Ishikawa (cell line): ENCODE data around the gene RPUSD4.

Source experiments
- CEBPB ChIP-seq: IDR thresholded peaks from 2 replicates; pipeline ENCODE4 v1.6.1; 2012
- CREB1 ChIP-seq: IDR thresholded peaks from 2 replicates; pipeline ENCODE4 v1.6.1; 2012; ENCODE audit warnings: low read depth
- EGR1 ChIP-seq: IDR thresholded peaks from 2 replicates; pipeline ENCODE4 v1.6.1; 2012
- EP300 ChIP-seq: IDR thresholded peaks from 2 replicates; pipeline ENCODE4 v1.6.1; 2012; ENCODE audit warnings: borderline replicate concordance
- FOXM1 ChIP-seq: IDR thresholded peaks from 2 replicates; pipeline ENCODE4 v1.6.1; 2012; ENCODE audit warnings: low read depth, borderline replicate concordance
- MAX ChIP-seq: IDR thresholded peaks from 2 replicates; pipeline ENCODE4 v1.6.1; 2012
- NFIC ChIP-seq: IDR thresholded peaks from 2 replicates; pipeline ENCODE4 v1.6.1; 2012
- RAD21 ChIP-seq: IDR thresholded peaks from 2 replicates; pipeline ENCODE4 v1.6.1; 2012; ENCODE audit warnings: low read depth
- REST ChIP-seq: IDR thresholded peaks from 2 replicates; pipeline ENCODE4 v1.6.1; 2012; ENCODE audit warnings: low read depth, mild to moderate bottlenecking
- TAF1 ChIP-seq: IDR thresholded peaks from 2 replicates; pipeline ENCODE4 v1.6.1; 2012; ENCODE audit warnings: low read depth, mild to moderate bottlenecking
- TCF12 ChIP-seq: IDR thresholded peaks from 2 replicates; pipeline ENCODE4 v1.6.1; 2012; ENCODE audit warnings: low read depth
- TEAD4 ChIP-seq: IDR thresholded peaks from 2 replicates; pipeline ENCODE4 v1.6.1; 2012
- USF1 ChIP-seq: IDR thresholded peaks from 2 replicates; pipeline ENCODE4 v1.6.1; 2012
- YY1 ChIP-seq: IDR thresholded peaks from 2 replicates; pipeline ENCODE4 v1.6.1; 2012; ENCODE audit warnings: low read depth
- ZBTB7A ChIP-seq: IDR thresholded peaks from 2 replicates; pipeline ENCODE4 v1.6.1; 2012; ENCODE audit warnings: low read depth

The RPUSD4 gene

GRCh38 chr11:126172596-126173038 is 38.8 kb downstream of the RPUSD4 start:
- TF ChIP-seq EP300, result no peak
- no peak for TF ChIP-seq TCF12
- no peak for TF ChIP-seq TAF1
- no peak for TF ChIP-seq FOXM1
- TF ChIP-seq CREB1, result no peak

GRCh38 chr11:126169291-126169690 is 42.2 kb downstream of the RPUSD4 start:
- TF ChIP-seq YY1, result no peak
- no peak for TF ChIP-seq TCF12
- TF ChIP-seq EGR1, result no peak
- no peak for TF ChIP-seq MAX
- no peak for TF ChIP-seq FOXM1
- TF ChIP-seq REST, result no peak
- no peak for TF ChIP-seq TEAD4
- TF ChIP-seq CEBPB, result no peak
- no peak for TF ChIP-seq USF1
- TF ChIP-seq RAD21, result no peak
- TF ChIP-seq TAF1, result no peak
- no peak for TF ChIP-seq ZBTB7A
- TF ChIP-seq EP300, result no peak
- TF ChIP-seq CREB1, result no peak

- TF ChIP-seq NFIC, result no peak
- no peak for TF ChIP-seq EGR1
- no peak for TF ChIP-seq TCF12
- no peak for TF ChIP-seq USF1
- TF ChIP-seq ZBTB7A, result no peak
- TF ChIP-seq FOXM1, result no peak
- TF ChIP-seq RAD21, result no peak
- TF ChIP-seq YY1, result no peak
Measured at GRCh38 chr11:126167488-126167887, 44.0 kb downstream of the RPUSD4 start.

GRCh38 chr11:126166413-126166812 is 45.0 kb downstream of the RPUSD4 start:
- TF ChIP-seq TCF12 (no peak), NFIC (no peak), FOXM1 (no peak), MAX (no peak), REST (no peak), YY1 (no peak)

GRCh38 chr11:126165757-126166156 is 45.7 kb downstream of the RPUSD4 start:
- TF ChIP-seq USF1 (no peak), TEAD4 (no peak), EGR1 (no peak), MAX (no peak), TAF1 (no peak), TCF12 (no peak), FOXM1 (no peak), YY1 (no peak), ZBTB7A (no peak), EP300 (no peak), CREB1 (no peak), CEBPB (no peak), RAD21 (no peak), REST (no peak), NFIC (no peak)
